T-cell (primary cell): ENCODE results near the gene CHD2. TPM values are rescaled to one million over a fixed set of nuclear protein-coding genes. Genes with fewer than 3 reads are reported as not detected.

ENCODE experiments used
- ATAC-seq, 4 experiments: fragments of 200-7000 bp in 3 of 4; fragments of 150-1000 bp in 1 of 4; cut with Tn5 transposase; replicated peaks in 1 of 4; 1 replicate in 3 of 4; 2 replicates in 1 of 4; pipeline ENCODE4 v1.10.0; 2021; ENCODE audit warnings: moderate library complexity in 3 of 4, mild to moderate bottlenecking in 2 of 4, moderate number of reproducible peaks in 1 of 4
- CTCF ChIA-PET, 2 donors: fragments of 300-600 bp; sonication (Branson Sonifier 250); formaldehyde crosslinking; loops; one replicate each; lab custom pipeline; 2022; ENCODE audit warnings: antibody characterized with exemption in 2 of 2; lab: Charles Lee
- POLR2A ChIA-PET, 2 donors: fragments of 300-600 bp; sonication (Branson Sonifier 250); formaldehyde crosslinking; loops; one replicate each; lab custom pipeline; 2022; ENCODE audit warnings: antibody characterized with exemption in 2 of 2; lab: Charles Lee
- DNase-seq, 35 experiments: peaks; one replicate each; pipeline versions ENCODE4 v3.0.0 to v3.0.0-alpha.2; 2013 to 2023
- H3K27ac ChIP-seq: one replicate; pipeline ENCODE4 v1.5.1; 2013; ENCODE audit warnings: low read length
- H3K27me3 ChIP-seq, 2 experiments: replicated peaks in 1 of 2; 1 replicate in 1 of 2; 2 replicates in 1 of 2; pipeline versions ENCODE4 v1.6.1 to v1.7.0; 2013; ENCODE audit warnings: low read length in 1 of 2, mixed read lengths in 1 of 2; ENCODE audit not compliant: control insufficient read depth in 2 of 2, insufficient read depth in 2 of 2; ENCODE audit errors: extremely low read depth in 1 of 2
- H3K36me3 ChIP-seq, 2 donors: 1 replicate in 1 of 2; 2 replicates in 1 of 2; pipeline versions ENCODE4 v1.6.1 to v1.7.0; 2013; ENCODE audit warnings: low read length in 1 of 2; ENCODE audit not compliant: control insufficient read depth in 2 of 2, insufficient read depth in 1 of 2; ENCODE audit errors: extremely low read depth in 1 of 2
- H3K4me1 ChIP-seq, 2 experiments: 1 replicate in 1 of 2; 2 replicates in 1 of 2; pipeline versions ENCODE4 v1.6.1 to v1.7.0; 2013; ENCODE audit warnings: low read length in 2 of 2, mixed read lengths in 1 of 2; ENCODE audit not compliant: insufficient read depth in 2 of 2, control insufficient read depth in 1 of 2; ENCODE audit errors: extremely low read depth in 1 of 2
- H3K4me3 ChIP-seq, 2 donors: 1 replicate in 1 of 2; 2 replicates in 1 of 2; pipeline versions ENCODE4 v1.5.1 to v1.7.0; 2013; ENCODE audit warnings: mild to moderate bottlenecking in 2 of 2, low read length in 1 of 2, moderate library complexity in 1 of 2; ENCODE audit not compliant: control insufficient read depth in 1 of 2; ENCODE audit errors: extremely low read depth in 1 of 2
- H3K9me3 ChIP-seq: 2 replicates; pipeline ENCODE4 v1.7.0; 2013
- H3K27ac Mint-ChIP-seq, 2 donors: one replicate each; pipeline ENCODE4 v1.8.0; 2020 to 2021; ENCODE audit warnings: mild to moderate bottlenecking in 2 of 2, mixed read lengths in 2 of 2
- H3K27me3 Mint-ChIP-seq, 2 donors: one replicate each; pipeline ENCODE4 v1.8.0; 2021 to 2022; ENCODE audit warnings: mixed read lengths in 2 of 2
- H3K36me3 Mint-ChIP-seq: one replicate; pipeline ENCODE4 v1.8.0; 2021; ENCODE audit warnings: mixed read lengths
- H3K4me1 Mint-ChIP-seq, 3 donors: one replicate each; pipeline ENCODE4 v1.8.0; 2020 to 2022; ENCODE audit warnings: mixed read lengths in 3 of 3, mild to moderate bottlenecking in 1 of 3
- H3K4me3 Mint-ChIP-seq, 3 donors: one replicate each; pipeline ENCODE4 v1.8.0; 2020 to 2022; ENCODE audit warnings: mild to moderate bottlenecking in 3 of 3, mixed read lengths in 3 of 3, moderate library complexity in 3 of 3
- H3K9me3 Mint-ChIP-seq, 3 donors: one replicate each; pipeline ENCODE4 v1.8.0; 2020 to 2022; ENCODE audit warnings: mixed read lengths in 3 of 3
- WGBS: methylation state at CpG from one replicate; pipeline ENCODE4 v1.1.5; 2013; ENCODE audit warnings: missing lambda C conversion rate; ENCODE audit not compliant: insufficient coverage; 5-methylcytosine and 5-hydroxymethylcytosine counted together
- total RNA-seq, 35 experiments: library from RNA in 6 of 35; stranded (reverse) in 6 of 35; fragments of 120-200 nt in 1 of 35; gene quantifications; one replicate each; pipeline versions ENCODE4 v1.2.1 to v1.2.4 and lab custom pipeline; 2013 to 2026

The CHD2 gene
- total RNA-seq, 5 donors from 2014 or later (not counting 1 experiment from before 2014, with no cell fraction given): 231 to 506 (median 266) TPM

- DNase-seq (no peak), ATAC-seq (no peak)
- Histone ChIP-seq H3K36me3 (peaks cover 0 to 15% of the 10 kb centered on the region in 2 donors), H3K4me1 (peaks cover 60 to 79% of the 10 kb centered on the region in 2 experiments), H3K27ac (peak overlapping the region; percentile 96), H3K27me3 (no peaks in the 10 kb centered on the region), H3K9me3 (no peaks in the 10 kb centered on the region), H3K4me3 (peak overlapping the region; percentile 27 to 35)
- peak overlapping the region; percentile 93 to 99 (median 99) for H3K4me3 Mint-ChIP-seq
- POLR2A ChIA-PET: interaction anchor here (0.6 to 11.6 kb wide), 13 partner anchors 7 to 99 kb away, joined by 3 to 372 read pairs (median 8); partner anchors contain the start of gene CHD2 (in 1 of the 2)
- peaks cover 41% of the 10 kb centered on the region for H3K36me3 Mint-ChIP-seq
- no peaks in the 10 kb centered on the region for H3K9me3 Mint-ChIP-seq
- peaks cover 93 to 99% (median 94%) of the 10 kb centered on the region in 3 donors for H3K4me1 Mint-ChIP-seq
- peak overlapping the region; percentile 100 for H3K27ac Mint-ChIP-seq
- H3K27me3 Mint-ChIP-seq: no peaks in the 10 kb centered on the region
- 87% methylated on average over 3 of the region's 6 CpGs for WGBS
- CTCF ChIA-PET: interaction anchor here (0.5 to 3.4 kb wide), 11 partner anchors 9 to 820 kb away, joined by 3 to 32 read pairs (median 5); partner anchors contain the start of gene CHD2 (in 1 of the 2)
Observed at GRCh38 chr15:92908713-92909057, 8.6 kb downstream of the CHD2 start.

- Histone ChIP-seq H3K36me3 (peaks cover 0 to 15% of the 10 kb centered on the region in 2 donors), H3K27me3 (no peaks in the 10 kb centered on the region), H3K4me1 (peaks cover 65 to 85% of the 10 kb centered on the region in 2 experiments), H3K9me3 (no peaks in the 10 kb centered on the region), H3K4me3 (no peak overlapping the region), H3K27ac (peak overlapping the region; percentile 96)
- CTCF ChIA-PET: interaction anchor here (0.5 to 3.4 kb wide), 11 partner anchors 8 to 821 kb away, joined by 3 to 32 read pairs (median 5); no protein-coding TSS in a partner anchor
- ATAC-seq (no peak), DNase-seq (no peak)
- peaks cover 95 to 99% (median 96%) of the 10 kb centered on the region in 3 donors for H3K4me1 Mint-ChIP-seq
- H3K27ac Mint-ChIP-seq: peak overlapping the region; percentile 100
- POLR2A ChIA-PET: interaction anchor here (0.6 to 11.6 kb wide), 10 partner anchors 9 to 84 kb away, joined by 3 to 372 read pairs (median 8); partner anchors contain the start of gene CHD2 (in 1 of the 2)
- WGBS: 47% methylated on average over 3 of the region's 7 CpGs
- peaks cover 37% of the 10 kb centered on the region for H3K36me3 Mint-ChIP-seq
- H3K9me3 Mint-ChIP-seq: no peaks in the 10 kb centered on the region
- no peaks in the 10 kb centered on the region for H3K27me3 Mint-ChIP-seq
- H3K4me3 Mint-ChIP-seq: peak overlapping the region; percentile 39 to 99 (median 49)
Observed at GRCh38 chr15:92909136-92909781, 9.1 kb downstream of the CHD2 start.

- Mint-ChIP-seq H3K27me3 (no peaks in the 10 kb centered on the region), H3K4me1 (peaks cover 96 to 97% (median 96%) of the 10 kb centered on the region in 3 donors), H3K4me3 (peak overlapping the region; percentile 40 to 74 (median 66)), H3K9me3 (no peaks in the 10 kb centered on the region), H3K27ac (peak overlapping the region; percentile 92 to 96), H3K36me3 (peaks cover 37% of the 10 kb centered on the region)
- Histone ChIP-seq H3K27me3 (no peaks in the 10 kb centered on the region), H3K9me3 (no peaks in the 10 kb centered on the region), H3K27ac (peak overlapping the region; percentile 96), H3K4me1 (peaks cover 68 to 85% of the 10 kb centered on the region in 2 experiments), H3K36me3 (peaks cover 0 to 15% of the 10 kb centered on the region in 2 donors), H3K4me3 (peak overlapping the region in 1 of 2 donors; percentile 5)
- no peak for ATAC-seq
- CTCF ChIA-PET: interaction anchor here in 1 of 2 donors (0.5 kb wide), 1 partner anchor 1873 kb away, joined by 3 read pairs; no protein-coding TSS in a partner anchor
- POLR2A ChIA-PET: interaction anchor here in 1 of 2 donors (2.8 to 11.6 kb wide), 2 partner anchors 10 to 25 kb away, joined by 13 to 372 read pairs; partner anchors contain the start of gene CHD2
- WGBS: 60% methylated on average over 3 of the region's 13 CpGs
- DNase-seq: no peak
Observed at GRCh38 chr15:92910451-92910850, 10.3 kb downstream of the CHD2 start.

- Histone ChIP-seq H3K9me3 (no peaks in the 10 kb centered on the region), H3K27ac (peak overlapping the region; percentile 96), H3K36me3 (peaks cover 0 to 13% of the 10 kb centered on the region in 2 donors), H3K4me3 (peak overlapping the region in 1 of 2 donors; percentile 37), H3K27me3 (no peaks in the 10 kb centered on the region), H3K4me1 (peaks cover 77 to 80% of the 10 kb centered on the region in 2 experiments)
- Mint-ChIP-seq H3K27ac (peak overlapping the region; percentile 92 to 96), H3K36me3 (peaks cover 41% of the 10 kb centered on the region), H3K27me3 (no peaks in the 10 kb centered on the region), H3K4me1 (peaks cover 85 to 87% (median 86%) of the 10 kb centered on the region in 3 donors), H3K9me3 (no peaks in the 10 kb centered on the region), H3K4me3 (peak overlapping the region; percentile 74 to 82 (median 76))
- POLR2A ChIA-PET: interaction anchor here (0.5 to 5.5 kb wide), 17 partner anchors 8 to 118 kb away, joined by 3 to 100 read pairs (median 5); partner anchors contain the start of gene CHD2 (in 2 of the 2)
- CTCF ChIA-PET: interaction anchor here (0.6 to 8.3 kb wide), 10 partner anchors 8 to 116 kb away, joined by 3 to 59 read pairs (median 4); partner anchors contain the start of gene CHD2 (in 1 of the 2)
- DNase-seq (no peak), ATAC-seq (no peak)
- no CpG with 5 or more reads among the region's 1 CpG for WGBS
Observed at GRCh38 chr15:92914103-92914499, 14.0 kb downstream of the CHD2 start.

GRCh38 chr15:92914768-92915221 lies 14.7 kb downstream of the CHD2 start:
- Histone ChIP-seq H3K4me3 (peak overlapping the region; percentile 37 to 59), H3K36me3 (peaks cover 0 to 7% of the 10 kb centered on the region in 2 donors), H3K4me1 (peaks cover 74% of the 10 kb centered on the region in 2 experiments), H3K9me3 (no peaks in the 10 kb centered on the region), H3K27ac (peak overlapping the region; percentile 96), H3K27me3 (no peaks in the 10 kb centered on the region)
- Mint-ChIP-seq H3K4me3 (peak overlapping the region; percentile 74 to 82 (median 76)), H3K27ac (peak overlapping the region; percentile 92 to 96), H3K27me3 (no peaks in the 10 kb centered on the region), H3K36me3 (peaks cover 37% of the 10 kb centered on the region), H3K9me3 (no peaks in the 10 kb centered on the region), H3K4me1 (peaks cover 85 to 87% (median 85%) of the 10 kb centered on the region in 3 donors)
- POLR2A ChIA-PET: interaction anchor here (0.5 to 5.5 kb wide), 18 partner anchors 9 to 118 kb away, joined by 3 to 100 read pairs (median 4); partner anchors contain the start of gene CHD2 (in 1 of the 2)
- ATAC-seq (peak; percentile 74 to 83 (median 83)), DNase-seq (peak in 8 of 35 experiments; percentile 21 to 78 (median 38))
- whole genome bisulfite sequencing: no CpG with 5 or more reads among the region's 4 CpGs
- CTCF ChIA-PET: interaction anchor here in 1 of 2 donors (0.7 to 8.3 kb wide), 10 partner anchors 8 to 117 kb away, joined by 3 to 59 read pairs (median 4); partner anchors contain the start of gene CHD2
